NCI-H2081 treated with DMSO at 0.1 percent for 48 hours (cell line): ENCODE results near the gene TRIM49D2.
"Not testable (repeated sequence)": the region's sequence is repeated elsewhere in the genome, so short reads cannot be mapped to it uniquely, and the experiment has no call there.

ENCODE experiments used
- DNase-seq: peaks from one replicate; lab custom pipeline; 2025; lab: John Stamatoyannopoulos, UW

The TRIM49D2 gene

GRCh38 chr11:89923764-89924163 lies at the start of gene TRIM49D2:
Gene TRIM49D2, plus strand, starts transcription at chr11:89924064. Its CDS starts 2,698 bp downstream, at chr11:89926762.
- DNase-seq = not testable (repeated sequence)

- DNase-seq = not testable (repeated sequence)
Observed at GRCh38 chr11:89877511-89877910, 46.4 kb upstream of the TRIM49D2 start.

- not testable (repeated sequence) for DNase-seq
Observed at GRCh38 chr11:89893245-89893644, 30.6 kb upstream of the TRIM49D2 start.

- DNase-seq = not testable (repeated sequence)
Observed at GRCh38 chr11:89900809-89901208, 23.1 kb upstream of the TRIM49D2 start.

- no peak for DNase-seq
Observed at GRCh38 chr11:89922195-89922660, 1.6 kb upstream of the TRIM49D2 start, which contains the start of gene TRIM49D1. Gene TRIM49D1, minus strand, starts transcription at chr11:89922245. Its CDS starts 4,535 bp downstream, at chr11:89917710.

GRCh38 chr11:89960833-89961232 lies 37.0 kb downstream of the TRIM49D2 start:
- DNase-seq = not testable (repeated sequence)

- not testable (repeated sequence) for DNase-seq
Observed at GRCh38 chr11:89965737-89966136, 41.9 kb downstream of the TRIM49D2 start, which contains the start of gene TRIM64. Gene TRIM64, plus strand, starts transcription at chr11:89966037. Its CDS starts 2,467 bp downstream, at chr11:89968504.
